Astrocyte (in vitro differentiated cells and primary cell): ENCODE data around the gene NES.

Experiments used
- EZH2 ChIP-seq: IDR thresholded peaks from 2 replicates; pipeline ENCODE4 v1.6.1; 2012; ENCODE audit warnings: mild to moderate bottlenecking, low read length, inconsistent platforms; ENCODE audit not compliant: insufficient read depth
- TF ChIP-seq, protein P1 (sequence below): IDR thresholded peaks from 2 replicates; pipeline ENCODE4 v1.5.1; 2011; ENCODE audit warnings: low read depth, mild to moderate bottlenecking, inconsistent platforms, low read length, moderate library complexity; ENCODE audit not compliant: insufficient read depth

- TF ChIP-seq, protein P1, sequence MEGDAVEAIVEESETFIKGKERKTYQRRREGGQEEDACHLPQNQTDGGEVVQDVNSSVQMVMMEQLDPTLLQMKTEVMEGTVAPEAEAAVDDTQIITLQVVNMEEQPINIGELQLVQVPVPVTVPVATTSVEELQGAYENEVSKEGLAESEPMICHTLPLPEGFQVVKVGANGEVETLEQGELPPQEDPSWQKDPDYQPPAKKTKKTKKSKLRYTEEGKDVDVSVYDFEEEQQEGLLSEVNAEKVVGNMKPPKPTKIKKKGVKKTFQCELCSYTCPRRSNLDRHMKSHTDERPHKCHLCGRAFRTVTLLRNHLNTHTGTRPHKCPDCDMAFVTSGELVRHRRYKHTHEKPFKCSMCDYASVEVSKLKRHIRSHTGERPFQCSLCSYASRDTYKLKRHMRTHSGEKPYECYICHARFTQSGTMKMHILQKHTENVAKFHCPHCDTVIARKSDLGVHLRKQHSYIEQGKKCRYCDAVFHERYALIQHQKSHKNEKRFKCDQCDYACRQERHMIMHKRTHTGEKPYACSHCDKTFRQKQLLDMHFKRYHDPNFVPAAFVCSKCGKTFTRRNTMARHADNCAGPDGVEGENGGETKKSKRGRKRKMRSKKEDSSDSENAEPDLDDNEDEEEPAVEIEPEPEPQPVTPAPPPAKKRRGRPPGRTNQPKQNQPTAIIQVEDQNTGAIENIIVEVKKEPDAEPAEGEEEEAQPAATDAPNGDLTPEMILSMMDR: no peak
- no peak for TF ChIP-seq EZH2
Measured at GRCh38 chr1:156648496-156648895, 28.7 kb downstream of the NES start.
